GM19193 (cell line): ENCODE results near the gene DAB2IP.

Experiments used
- POLR2A ChIP-seq: IDR thresholded peaks from 4 replicates; pipeline ENCODE4 v1.6.1; 2011; ENCODE audit not compliant: insufficient read depth, insufficient read length; ENCODE audit errors: extremely low read depth

The DAB2IP gene

DNA sequence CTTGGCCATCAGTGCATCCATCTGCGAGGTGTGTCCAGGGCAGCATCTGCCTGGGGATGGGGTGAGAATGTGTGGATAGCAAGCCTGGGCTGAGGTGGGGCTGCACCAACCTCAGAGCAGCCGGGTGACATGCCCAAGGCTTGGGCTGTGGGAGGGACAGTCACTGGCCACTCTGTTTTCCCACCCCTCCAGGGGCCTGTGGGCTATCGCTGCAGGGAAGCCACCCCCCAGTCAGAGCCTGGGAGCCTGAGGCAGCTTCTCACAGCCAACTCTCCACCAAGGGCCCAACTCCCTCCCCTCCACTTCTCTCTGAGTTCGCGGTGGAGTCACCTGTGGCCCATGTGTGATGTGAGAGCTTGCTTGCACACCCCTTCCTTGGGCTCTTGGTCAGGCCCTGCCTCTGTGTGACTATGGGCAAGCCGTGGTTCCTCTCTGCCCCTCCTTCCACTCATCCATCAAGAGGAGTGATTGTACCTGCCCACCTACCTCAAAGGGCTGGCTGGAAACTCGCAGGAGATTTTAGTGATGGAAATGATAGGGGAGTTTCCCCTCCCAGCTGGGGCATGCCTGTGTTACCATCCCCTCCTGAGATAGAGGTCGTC lies 54.8 kb downstream of the DAB2IP start:
- no peak for TF ChIP-seq POLR2A

DNA sequence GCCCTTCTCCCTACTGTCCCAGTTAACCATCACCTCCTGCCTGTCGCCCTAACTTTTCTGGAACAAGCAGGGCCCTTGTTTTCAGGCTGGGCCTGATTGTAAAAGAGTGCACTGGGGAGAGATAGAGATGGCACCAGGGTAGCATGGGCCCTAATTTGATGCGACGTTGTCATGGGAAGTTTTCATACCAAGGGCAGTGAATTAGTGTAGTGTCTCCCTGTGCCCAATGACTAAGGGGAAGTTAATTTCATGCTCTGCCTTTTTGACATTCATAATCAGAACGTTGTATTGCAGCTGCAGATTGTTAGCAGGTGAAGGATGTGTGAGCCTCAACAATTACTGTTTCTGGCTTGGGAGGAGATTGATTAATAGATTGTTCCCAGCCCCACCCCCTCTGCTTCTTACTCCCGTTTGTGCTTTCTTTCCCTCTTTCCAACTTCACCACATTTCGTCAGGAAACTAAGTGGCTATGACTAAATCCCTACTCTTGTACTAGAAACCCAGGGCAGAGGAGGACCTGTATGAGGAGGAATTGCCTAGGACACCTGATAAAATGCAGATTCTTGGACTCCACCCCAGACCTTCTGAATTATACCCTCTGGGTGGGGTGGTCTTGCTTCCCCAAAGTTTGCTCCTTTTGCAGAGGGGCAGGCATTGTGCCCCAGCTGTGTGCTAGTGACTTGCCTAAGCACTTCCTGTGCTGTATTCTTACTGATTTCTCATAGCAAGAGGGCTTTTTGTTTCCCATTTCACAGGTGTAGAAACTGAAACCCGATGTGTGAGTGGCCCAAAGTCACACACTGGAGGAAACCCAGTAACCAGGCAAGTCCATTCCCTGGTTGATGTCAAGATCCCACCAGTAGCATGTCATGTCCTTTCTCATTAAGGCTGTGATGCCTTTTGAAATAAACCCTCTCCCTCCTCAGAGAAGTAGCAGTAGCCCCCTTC lies 56.3 kb downstream of the DAB2IP start:
- peak; percentile 18 for TF ChIP-seq POLR2A

DNA sequence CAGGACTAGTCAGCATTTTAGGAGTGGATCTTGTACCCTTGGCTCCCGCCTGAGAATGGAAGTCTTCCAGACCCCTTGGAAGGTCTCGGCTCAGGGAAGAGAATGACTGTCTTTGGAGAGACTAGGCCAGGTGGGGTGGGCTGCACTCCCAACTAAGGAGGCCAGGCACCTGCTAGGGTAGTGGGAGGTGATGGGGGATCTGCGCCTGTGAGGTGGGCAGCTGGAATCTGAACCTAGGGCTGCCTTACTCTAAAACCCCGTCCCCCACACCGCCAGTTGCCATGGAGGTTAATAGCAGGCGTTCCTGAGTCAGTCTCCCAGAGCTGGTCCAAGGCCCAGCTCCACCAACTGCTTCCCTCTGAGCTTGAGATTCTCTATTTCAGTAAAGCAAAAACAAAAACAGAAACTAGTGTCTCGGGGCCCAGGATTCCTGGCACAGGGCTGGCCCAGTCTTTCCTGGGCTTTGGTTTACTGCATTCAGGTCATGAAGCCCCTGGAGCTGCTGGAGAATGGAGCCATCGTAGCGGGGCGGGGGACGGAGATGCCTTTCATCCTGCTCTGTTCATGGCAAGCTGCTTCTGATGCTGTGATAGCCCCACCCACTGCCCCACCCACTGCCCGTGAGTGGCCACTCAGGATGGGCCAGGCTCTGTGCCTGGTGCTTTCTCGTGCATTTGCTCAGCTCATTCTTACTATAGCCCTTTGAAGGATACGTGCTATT lies 57.5 kb downstream of the DAB2IP start:
- no peak for TF ChIP-seq POLR2A

DNA sequence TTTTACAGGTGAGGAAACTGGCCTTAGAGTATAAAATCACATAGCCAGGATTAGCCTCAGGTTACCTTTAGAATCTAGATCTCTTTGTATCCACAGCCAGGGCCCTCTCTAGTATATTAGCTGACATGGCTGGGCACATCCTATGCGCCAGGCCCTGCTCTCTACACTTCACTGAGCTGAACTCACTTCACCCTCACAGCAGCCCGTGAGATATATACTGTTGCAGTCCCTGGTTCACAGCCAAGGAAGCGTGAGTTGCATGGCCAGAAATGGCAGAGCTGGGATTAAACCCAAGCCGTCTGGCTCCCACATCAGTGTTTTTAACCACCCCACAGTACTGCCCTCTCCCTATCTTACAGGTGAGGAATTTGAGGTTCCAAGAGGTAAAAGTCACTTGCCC lies 58.4 kb downstream of the DAB2IP start:
- TF ChIP-seq POLR2A, result no peak

DNA sequence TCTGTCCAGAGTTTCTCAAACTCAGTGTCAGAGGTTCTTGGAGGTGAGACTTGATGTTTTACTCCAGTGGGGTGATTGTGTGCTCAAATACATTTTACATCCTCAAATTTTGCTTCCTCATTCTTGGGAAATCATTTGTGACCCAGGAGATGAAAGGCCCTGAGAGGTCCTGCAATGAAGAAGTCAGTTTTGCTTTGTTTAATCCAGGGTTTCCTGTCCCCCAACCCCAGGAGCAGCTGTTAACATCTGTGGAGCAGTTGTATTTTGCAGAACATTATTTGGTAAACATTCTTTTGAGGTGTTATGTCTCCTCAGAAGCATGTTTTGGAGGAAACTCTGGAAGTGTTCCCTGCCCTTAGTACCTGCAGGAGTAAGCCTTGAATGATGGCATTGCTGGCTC lies 59.8 kb downstream of the DAB2IP start:
- TF ChIP-seq POLR2A, result no peak

GRCh38 chr9:121711797-121712196 lies 60.4 kb downstream of the DAB2IP start:
- TF ChIP-seq POLR2A, result no peak

DNA sequence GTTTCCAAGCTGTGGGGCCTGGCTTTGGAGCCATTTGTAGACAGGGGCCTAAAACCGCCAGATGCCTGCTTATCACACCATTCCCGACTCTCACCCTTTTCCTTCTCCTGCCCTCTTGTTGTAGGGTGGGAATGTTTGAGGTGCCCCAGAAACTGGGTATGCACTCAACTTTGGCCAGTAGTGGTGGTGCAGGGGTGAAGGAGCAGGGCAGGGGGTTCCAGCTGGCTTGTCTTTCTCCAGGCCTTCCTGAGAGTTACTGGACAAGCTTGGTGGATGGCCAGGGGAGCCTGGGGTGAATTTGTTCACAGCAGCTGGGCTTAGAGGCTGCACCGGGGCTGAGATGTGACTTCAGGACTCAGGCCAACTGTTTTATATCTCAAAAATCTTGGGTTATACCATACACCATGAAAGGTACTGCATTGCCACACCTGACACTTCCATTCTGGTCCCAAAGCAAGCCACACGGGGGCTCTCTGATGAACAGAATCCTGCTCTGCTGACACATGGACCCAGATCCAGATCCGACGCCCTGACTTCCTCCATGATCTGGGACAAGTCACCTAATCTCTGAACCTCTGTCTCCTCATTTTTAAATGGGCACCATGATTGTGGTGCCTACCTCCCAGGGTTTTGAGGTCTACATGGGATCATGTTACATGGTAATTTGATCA lies 62.1 kb downstream of the DAB2IP start:
- TF ChIP-seq POLR2A, result no peak

DNA sequence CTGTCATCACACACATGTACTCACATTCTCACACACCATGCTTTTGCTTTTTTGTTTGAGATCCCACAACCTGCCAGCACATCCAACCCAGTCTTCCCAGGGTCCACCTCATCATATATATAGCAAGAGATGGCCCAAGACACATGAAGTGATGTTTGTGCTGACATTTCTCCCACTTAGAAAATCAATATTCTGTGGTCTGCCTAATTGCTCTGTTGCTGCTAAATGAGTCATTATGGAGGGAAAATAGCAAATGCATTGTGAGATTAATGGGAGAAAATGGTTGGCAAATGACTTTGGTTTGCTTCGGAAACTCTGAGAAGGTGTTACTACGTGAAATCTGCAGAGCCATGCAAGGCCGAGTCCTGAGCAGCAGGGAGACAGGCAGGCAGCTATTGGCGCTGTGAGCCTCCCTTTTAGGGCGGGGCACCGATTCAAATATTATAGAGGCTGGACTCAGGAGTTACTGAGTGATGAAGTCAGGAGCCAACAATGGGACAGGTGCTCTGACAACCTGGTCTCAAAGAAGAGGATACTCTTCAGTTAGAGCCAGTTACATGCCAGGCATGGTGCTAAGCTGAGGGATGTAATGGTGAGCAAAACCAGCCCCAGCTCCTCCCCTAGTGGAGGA lies 62.8 kb downstream of the DAB2IP start:
- no peak for TF ChIP-seq POLR2A

GRCh38 chr9:121714873-121715272 lies 63.4 kb downstream of the DAB2IP start:
- no peak for TF ChIP-seq POLR2A

DNA sequence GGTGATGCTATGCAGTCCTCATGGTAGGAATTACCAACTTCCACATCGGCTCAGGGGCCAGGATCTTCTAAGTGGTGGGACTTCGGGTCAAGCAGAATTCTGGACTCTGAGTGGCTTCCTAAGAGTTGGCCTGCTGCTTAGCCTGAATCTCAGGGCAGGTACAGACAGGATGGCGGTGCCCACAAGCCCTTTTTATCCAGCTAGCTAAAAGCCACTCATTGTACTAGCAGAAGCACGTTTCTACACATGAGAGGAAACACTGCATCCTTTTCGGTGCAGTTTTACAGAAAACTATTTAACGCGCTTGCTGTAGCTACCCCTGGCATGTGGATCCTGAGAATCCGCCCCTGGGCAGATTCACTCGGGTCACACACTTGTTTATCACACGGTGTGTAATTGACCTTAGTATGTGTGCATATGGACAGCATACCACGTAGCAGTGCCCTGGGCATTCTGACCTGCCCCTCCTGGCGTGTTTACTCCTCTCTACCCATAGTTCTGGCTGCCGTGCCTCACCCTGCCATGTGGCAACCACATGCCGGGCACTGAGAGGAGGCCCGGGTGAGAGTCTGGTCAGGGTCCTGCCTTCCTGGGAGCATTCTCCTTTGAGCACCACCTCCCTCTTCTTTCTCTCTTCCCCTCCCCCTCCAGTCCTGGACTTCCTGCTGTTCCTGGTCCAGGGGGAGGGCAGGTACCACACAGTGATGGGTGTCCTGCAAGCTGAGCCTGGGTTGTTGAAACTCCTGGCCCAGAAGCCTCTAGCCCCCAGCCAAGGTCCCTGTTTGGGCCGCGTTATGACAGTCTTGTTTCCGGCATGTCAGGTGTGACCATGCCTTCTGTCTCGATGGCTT lies 65.9 kb downstream of the DAB2IP start:
- no peak for TF ChIP-seq POLR2A

- TF ChIP-seq POLR2A, result no peak
Observed at GRCh38 chr9:121718084-121718483, 66.7 kb downstream of the DAB2IP start.

GRCh38 chr9:121718501-121718900 lies 67.1 kb downstream of the DAB2IP start:
- no peak for TF ChIP-seq POLR2A

DNA sequence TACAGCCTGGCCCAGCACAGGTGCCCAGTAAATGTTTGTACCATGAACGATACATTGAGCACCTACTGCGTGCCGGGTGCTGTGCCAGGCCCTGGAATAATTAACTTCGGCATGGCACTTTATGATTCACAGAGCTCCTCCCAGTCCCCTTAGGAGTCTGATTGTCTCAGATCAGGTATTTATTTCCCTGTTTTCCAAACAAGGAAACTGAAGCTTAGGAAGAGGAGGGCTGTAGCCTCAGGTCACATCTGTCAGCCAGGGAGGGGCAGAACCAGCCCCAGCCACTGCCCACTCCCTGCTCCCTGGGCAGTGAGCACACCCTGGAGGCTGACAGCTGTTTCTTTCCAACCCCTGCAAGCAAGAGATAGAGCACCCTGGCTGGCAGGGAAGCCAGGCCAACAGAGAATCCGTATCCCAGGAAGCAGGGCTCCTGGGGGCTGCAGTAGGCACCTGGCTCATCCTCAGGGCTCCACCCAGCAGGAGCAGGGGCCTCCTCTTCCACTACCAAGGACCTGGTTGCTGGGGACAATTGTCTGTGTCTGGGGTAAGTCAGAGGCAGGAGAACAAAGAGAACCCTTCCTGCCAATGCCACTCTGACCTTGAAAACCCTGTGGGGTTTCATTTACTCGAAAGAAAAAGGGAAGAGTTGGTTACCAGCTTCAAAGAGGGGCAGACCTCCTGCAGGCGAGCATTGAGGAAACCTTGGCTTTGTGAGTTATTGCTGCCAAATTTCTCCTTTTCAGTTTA lies 69.0 kb downstream of the DAB2IP start:
- TF ChIP-seq POLR2A, result no peak

GRCh38 chr9:121721058-121721350 lies 69.6 kb downstream of the DAB2IP start:
- no peak for TF ChIP-seq POLR2A

- TF ChIP-seq POLR2A, result no peak
Observed at GRCh38 chr9:121721770-121722169, 70.3 kb downstream of the DAB2IP start.
